HS-5 (cell line): Measurements from ENCODE around the gene ZGLP1.

Experiments
- DNase-seq: peaks from one replicate; pipeline ENCODE4 v3.0.0-alpha.2; 2012; ENCODE audit warnings: low read depth

Gene ZGLP1

GRCh38 chr19:10277795-10278589, 31.6 kb downstream of the ZGLP1 start:
- DNase-seq, result no peak

- no peak for DNase-seq
These were observed 35.0 kb downstream of the ZGLP1 start for GRCh38 chr19:10274589-10274988.

- DNase-seq, result no peak
These were observed 38.0 kb downstream of the ZGLP1 start for GRCh38 chr19:10271543-10272086.

GRCh38 chr19:10270616-10271394, 38.8 kb downstream of the ZGLP1 start, which contains the start of gene ICAM1:
Gene ICAM1 (plus strand): TSS chr19:10271120. CDS start chr19:10271160, 40 bp downstream.
- DNase-seq, result peak; percentile 67

- DNase-seq, result no peak
These were observed 39.4 kb downstream of the ZGLP1 start for GRCh38 chr19:10270180-10270615.

- no peak for DNase-seq
These were observed 40.1 kb downstream of the ZGLP1 start for GRCh38 chr19:10269333-10270179.

GRCh38 chr19:10268071-10268470, 41.5 kb downstream of the ZGLP1 start:
- no peak for DNase-seq

- no peak for DNase-seq
These were observed 42.9 kb downstream of the ZGLP1 start for GRCh38 chr19:10266706-10267105.

GRCh38 chr19:10262771-10263170, 46.8 kb downstream of the ZGLP1 start:
- DNase-seq, result no peak

- DNase-seq, result no peak
These were observed 49.5 kb downstream of the ZGLP1 start for GRCh38 chr19:10260141-10260584.

GRCh38 chr19:10259162-10259905, 50.3 kb downstream of the ZGLP1 start:
- peak; percentile 58 for DNase-seq

GRCh38 chr19:10258080-10258710, 51.4 kb downstream of the ZGLP1 start:
- DNase-seq, result no peak

GRCh38 chr19:10256970-10257615, 52.5 kb downstream of the ZGLP1 start:
- DNase-seq, result no peak

GRCh38 chr19:10256551-10256950, 53.1 kb downstream of the ZGLP1 start:
- no peak for DNase-seq

GRCh38 chr19:10255358-10255757, 54.3 kb downstream of the ZGLP1 start:
- DNase-seq, result no peak
